Natural killer cell (primary cell): ENCODE data around the gene MLF1. TPM values are rescaled to one million over a fixed set of nuclear protein-coding genes. Genes with fewer than 3 reads are reported as not detected.
A peak's percentile ranks its signal among the peaks of the same experiment; 100 is the strongest.

Source experiments
- ATAC-seq, 3 donors: fragments of 150-1000 bp in 2 of 3; fragments of 200-7000 bp in 1 of 3; cut with Tn5 transposase; 1 replicate in 1 of 3; 2 replicates in 2 of 3; pipeline ENCODE4 v1.10.0; 2021; ENCODE audit warnings: mild to moderate bottlenecking in 2 of 3, moderate library complexity in 2 of 3
- DNase-seq, 2 donors: peaks; one replicate each; pipeline versions ENCODE4 v3.0.0 to v3.0.0-alpha.2; 2013 to 2021; ENCODE audit warnings: mixed read lengths in 1 of 2
- H3K27ac ChIP-seq: one replicate; pipeline ENCODE4 v1.5.1; 2013; ENCODE audit warnings: mild to moderate bottlenecking, low read length
- H3K27me3 ChIP-seq: one replicate; pipeline ENCODE4 v1.6.1; 2013; ENCODE audit warnings: low read length; ENCODE audit not compliant: control insufficient read depth, insufficient read depth
- H3K36me3 ChIP-seq: one replicate; pipeline ENCODE4 v1.6.1; 2013; ENCODE audit warnings: low read length; ENCODE audit not compliant: control insufficient read depth, insufficient read depth
- H3K4me1 ChIP-seq: one replicate; pipeline ENCODE4 v1.6.1; 2013; ENCODE audit warnings: low read length; ENCODE audit not compliant: control insufficient read depth, insufficient read depth
- H3K4me3 ChIP-seq: one replicate; pipeline ENCODE4 v1.5.1; 2013; ENCODE audit warnings: low read length
- H3K9me3 ChIP-seq: one replicate; pipeline ENCODE4 v1.6.1; 2013; ENCODE audit warnings: low read length; ENCODE audit not compliant: control insufficient read depth, insufficient read depth
- H3K27ac Mint-ChIP-seq, 2 donors: one replicate each; pipeline ENCODE4 v1.8.0; 2022; ENCODE audit warnings: mild to moderate bottlenecking in 2 of 2, mixed read lengths in 2 of 2, moderate library complexity in 1 of 2
- H3K27me3 Mint-ChIP-seq, 2 donors: one replicate each; pipeline ENCODE4 v1.8.0; 2022; ENCODE audit warnings: low read depth in 2 of 2, mixed read lengths in 2 of 2
- H3K36me3 Mint-ChIP-seq: one replicate; pipeline ENCODE4 v1.8.0; 2022; ENCODE audit warnings: mixed read lengths
- H3K4me1 Mint-ChIP-seq, 2 donors: one replicate each; pipeline ENCODE4 v1.8.0; 2022; ENCODE audit warnings: mixed read lengths in 2 of 2
- H3K4me3 Mint-ChIP-seq: one replicate; pipeline ENCODE4 v1.8.0; 2022; ENCODE audit warnings: mild to moderate bottlenecking, moderate library complexity, mixed read lengths
- H3K9me3 Mint-ChIP-seq, 2 donors: one replicate each; pipeline ENCODE4 v1.8.0; 2022; ENCODE audit warnings: mixed read lengths in 2 of 2
- CTCF ChIP-seq: fragments of 200-600 bp; IDR thresholded peaks from one replicate; pipeline ENCODE4 v1.8.0; 2022; ENCODE audit warnings: antibody characterized with exemption
- WGBS: methylation state at CpG from one replicate; pipeline ENCODE4 v1.1.7; 2013; ENCODE audit warnings: missing lambda C conversion rate; ENCODE audit not compliant: insufficient coverage; 5-methylcytosine and 5-hydroxymethylcytosine counted together
- intact Hi-C: fragments of 100-400 bp; cut with micrococcal nuclease; formaldehyde crosslinking; loops from one replicate; pipeline ENCODE4 v1.14.2; 2022
- total RNA-seq, 4 donors: library from RNA; stranded (reverse); fragments of 120-200 nt in 1 of 4; gene quantifications; one replicate each; pipeline versions ENCODE4 v1.2.3 to v1.2.4, GENCODE V29; 2013 to 2022

Gene MLF1
- total RNA-seq, 3 donors from 2014 or later (not counting 1 experiment from before 2014, with no cell fraction given) = 2.8 to 5.3 (median 3.1) TPM

GRCh38 chr3:158531334-158531733 lies 39.7 kb upstream of the MLF1 start:
- Mint-ChIP-seq H3K9me3 (no peaks in the 10 kb centered on the region), H3K4me3 (no peak overlapping the region), H3K4me1 (no peaks in the 10 kb centered on the region), H3K27me3 (no peaks in the 10 kb centered on the region), H3K27ac (no peak overlapping the region), H3K36me3 (no peaks in the 10 kb centered on the region)
- H3K27ac ChIP-seq = no peak overlapping the region
- no peaks in the 10 kb centered on the region for H3K27me3 ChIP-seq
- no peak for DNase-seq
- 98% methylated on average over 5 of the region's 5 CpGs for WGBS
- ATAC-seq = no peak
- no peak overlapping the region for H3K4me3 ChIP-seq
- H3K36me3 ChIP-seq = no peaks in the 10 kb centered on the region
- TF ChIP-seq CTCF = no peak
- intact Hi-C loops = loop anchor here (5.0 kb wide), 1 partner anchor 914 kb away; no protein-coding TSS in a partner anchor
- no peaks in the 10 kb centered on the region for H3K4me1 ChIP-seq
- no peaks in the 10 kb centered on the region for H3K9me3 ChIP-seq

DNA sequence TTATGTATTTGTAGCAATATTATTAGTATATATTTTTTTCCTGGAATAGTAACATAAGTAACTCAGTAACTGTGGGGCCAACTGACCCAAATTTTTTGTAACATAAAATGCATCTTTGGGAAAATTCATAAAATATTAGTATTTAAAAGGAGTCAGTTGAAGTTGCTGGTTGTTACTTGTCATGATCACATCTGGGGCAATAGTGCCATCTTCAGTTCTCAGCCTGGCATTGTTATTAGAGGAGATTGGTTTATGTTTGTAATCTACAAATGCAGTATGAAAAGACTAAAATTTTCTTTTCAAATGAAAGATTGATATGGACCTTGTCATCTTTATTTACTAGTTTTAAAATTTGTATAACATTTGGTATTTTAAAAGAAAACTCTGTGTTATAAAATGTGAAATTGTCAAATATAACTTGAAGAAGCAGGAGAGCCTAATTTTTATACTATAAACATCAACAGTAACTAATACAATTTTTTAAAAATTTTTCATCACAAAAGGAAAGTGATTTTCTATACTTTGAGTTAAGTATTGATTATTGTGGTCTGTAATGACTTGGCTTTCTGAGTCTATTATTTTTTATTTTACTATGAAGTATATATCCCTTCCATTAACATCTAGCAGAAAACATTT lies 38.8 kb upstream of the MLF1 start:
- DNase-seq = peak in 1 of 2 donors; percentile 42
- no peak overlapping the region for H3K4me3 Mint-ChIP-seq
- H3K4me1 ChIP-seq = no peaks in the 10 kb centered on the region
- H3K27ac Mint-ChIP-seq = no peak overlapping the region
- no peaks in the 10 kb centered on the region for H3K27me3 ChIP-seq
- TF ChIP-seq CTCF = no peak
- no peaks in the 10 kb centered on the region for H3K27me3 Mint-ChIP-seq
- no peak overlapping the region for H3K4me3 ChIP-seq
- H3K36me3 ChIP-seq = no peaks in the 10 kb centered on the region
- no peak overlapping the region for H3K27ac ChIP-seq
- no peaks in the 10 kb centered on the region for H3K9me3 Mint-ChIP-seq
- H3K4me1 Mint-ChIP-seq = no peaks in the 10 kb centered on the region
- no peaks in the 10 kb centered on the region for H3K36me3 Mint-ChIP-seq
- no peak for ATAC-seq
- no peaks in the 10 kb centered on the region for H3K9me3 ChIP-seq
- intact Hi-C loops = loop anchor here (5.0 kb wide), 1 partner anchor 915 kb away; no protein-coding TSS in a partner anchor

- Histone ChIP-seq H3K36me3 (no peaks in the 10 kb centered on the region), H3K4me3 (no peak overlapping the region), H3K4me1 (no peaks in the 10 kb centered on the region), H3K27ac (no peak overlapping the region), H3K9me3 (no peaks in the 10 kb centered on the region), H3K27me3 (no peaks in the 10 kb centered on the region)
- no peak overlapping the region for H3K4me3 Mint-ChIP-seq
- no peak for TF ChIP-seq CTCF
- H3K4me1 Mint-ChIP-seq = no peaks in the 10 kb centered on the region
- H3K27ac Mint-ChIP-seq = no peak overlapping the region
- H3K27me3 Mint-ChIP-seq = no peaks in the 10 kb centered on the region
- DNase-seq (no peak), ATAC-seq (no peak)
- intact Hi-C loops = loop anchor here (5.0 kb wide), 1 partner anchor 256 kb away; no protein-coding TSS in a partner anchor
- no peaks in the 10 kb centered on the region for H3K9me3 Mint-ChIP-seq
- no CpG with 5 or more reads among the region's 2 CpGs for WGBS
- H3K36me3 Mint-ChIP-seq = no peaks in the 10 kb centered on the region
Observed at GRCh38 chr3:158535918-158536317, 35.1 kb upstream of the MLF1 start.
